ENCODE measurements around the gene MROH2A.

DNA sequence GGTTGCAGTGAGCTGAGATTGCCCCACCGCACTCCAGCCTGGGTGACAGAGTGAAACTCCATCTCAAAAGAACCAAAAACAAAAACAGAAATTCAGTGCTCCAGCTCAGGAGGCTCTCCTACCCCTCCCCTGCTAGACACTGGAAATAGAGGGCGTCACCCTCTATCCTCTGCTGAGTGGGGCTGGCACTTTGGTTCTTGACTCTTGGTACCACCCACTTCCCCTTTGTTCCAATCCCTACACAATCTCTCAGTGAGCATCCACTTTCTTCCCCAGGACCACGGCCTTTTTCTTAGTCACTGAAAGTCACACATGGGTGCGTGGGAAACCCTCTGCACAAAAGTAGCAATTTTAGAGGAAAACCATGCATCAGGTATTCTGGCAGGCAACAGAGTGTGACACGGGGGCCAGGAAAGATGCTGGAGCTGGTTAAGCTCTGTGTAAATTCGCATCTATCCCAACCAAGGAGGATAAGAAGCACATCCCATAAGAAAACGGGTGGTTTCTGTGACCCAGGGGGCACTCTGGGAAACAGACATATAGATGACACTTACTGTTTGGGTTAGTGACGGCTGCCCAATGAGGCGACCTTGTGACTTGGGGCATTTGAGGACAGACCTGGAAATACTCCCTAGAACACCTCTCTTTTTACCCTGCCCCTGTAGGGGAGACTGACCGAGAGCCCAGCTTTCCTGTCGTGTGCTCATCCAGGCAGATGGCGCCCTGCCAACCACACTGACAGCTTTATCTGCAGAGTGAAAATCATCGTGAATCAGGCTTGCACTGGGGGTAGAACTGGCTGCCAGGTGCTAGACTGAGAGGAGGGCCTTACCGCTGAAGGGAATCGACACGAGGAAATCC lies 68.5 kb downstream of the MROH2A start:
- TF ChIP-seq, protein P1, sequence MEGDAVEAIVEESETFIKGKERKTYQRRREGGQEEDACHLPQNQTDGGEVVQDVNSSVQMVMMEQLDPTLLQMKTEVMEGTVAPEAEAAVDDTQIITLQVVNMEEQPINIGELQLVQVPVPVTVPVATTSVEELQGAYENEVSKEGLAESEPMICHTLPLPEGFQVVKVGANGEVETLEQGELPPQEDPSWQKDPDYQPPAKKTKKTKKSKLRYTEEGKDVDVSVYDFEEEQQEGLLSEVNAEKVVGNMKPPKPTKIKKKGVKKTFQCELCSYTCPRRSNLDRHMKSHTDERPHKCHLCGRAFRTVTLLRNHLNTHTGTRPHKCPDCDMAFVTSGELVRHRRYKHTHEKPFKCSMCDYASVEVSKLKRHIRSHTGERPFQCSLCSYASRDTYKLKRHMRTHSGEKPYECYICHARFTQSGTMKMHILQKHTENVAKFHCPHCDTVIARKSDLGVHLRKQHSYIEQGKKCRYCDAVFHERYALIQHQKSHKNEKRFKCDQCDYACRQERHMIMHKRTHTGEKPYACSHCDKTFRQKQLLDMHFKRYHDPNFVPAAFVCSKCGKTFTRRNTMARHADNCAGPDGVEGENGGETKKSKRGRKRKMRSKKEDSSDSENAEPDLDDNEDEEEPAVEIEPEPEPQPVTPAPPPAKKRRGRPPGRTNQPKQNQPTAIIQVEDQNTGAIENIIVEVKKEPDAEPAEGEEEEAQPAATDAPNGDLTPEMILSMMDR (conservative IDR thresholded peaks at IDR 0.05; ENCODE audit: low read length), result no peak
- no peak for TF ChIP-seq EZH2phosphoT487 (IDR thresholded peaks at IDR 0.05; ENCODE audit: borderline replicate concordance)
